HEK293T (cell line): ENCODE data around the gene HSDL2.

Experiments
- ARNT ChIP-seq: fragments of 450-650 bp; IDR thresholded peaks from 2 replicates; pipeline ENCODE4 v1.6.1; 2017; ENCODE audit warnings: mild to moderate bottlenecking
- BHLHE40 ChIP-seq: fragments of 450-650 bp; IDR thresholded peaks from 2 replicates; pipeline ENCODE4 v1.6.1; 2016; ENCODE audit warnings: mild to moderate bottlenecking, moderate library complexity, borderline replicate concordance
- ELF4 ChIP-seq: fragments of 450-650 bp; IDR thresholded peaks from 2 replicates; pipeline ENCODE4 v1.6.1; 2017; ENCODE audit warnings: antibody characterized with exemption
- FOXK2 ChIP-seq: fragments of 450-650 bp; IDR thresholded peaks from 2 replicates; pipeline ENCODE4 v1.6.1; 2016; ENCODE audit warnings: mild to moderate bottlenecking
- FOXM1 ChIP-seq: fragments of 450-650 bp; IDR thresholded peaks from 2 replicates; pipeline ENCODE4 v1.6.1; 2017; ENCODE audit warnings: mild to moderate bottlenecking, borderline replicate concordance
- HDGF ChIP-seq: fragments of 450-650 bp; IDR thresholded peaks from 2 replicates; pipeline ENCODE4 v1.6.1; 2017; ENCODE audit warnings: antibody characterized with exemption, borderline replicate concordance
- L3MBTL2 ChIP-seq: fragments of 450-650 bp; conservative IDR thresholded peaks from 2 replicates; pipeline ENCODE4 v1.6.1; 2016; ENCODE audit warnings: mild to moderate bottlenecking
- SP1 ChIP-seq: fragments of 450-650 bp; IDR thresholded peaks from 2 replicates; pipeline ENCODE4 v1.6.1; 2017
- SUZ12 ChIP-seq: fragments of 450-650 bp; IDR thresholded peaks from 2 replicates; pipeline ENCODE4 v1.6.1; 2016; ENCODE audit warnings: mild to moderate bottlenecking
- TARDBP ChIP-seq: fragments of 450-650 bp; IDR thresholded peaks from 2 replicates; pipeline ENCODE4 v1.6.1; 2016
- ZNF384 ChIP-seq: fragments of 450-650 bp; IDR thresholded peaks from 2 replicates; pipeline ENCODE4 v1.6.1; 2016
- TF ChIP-seq, protein P1 (sequence below): fragments of 450-650 bp; IDR thresholded peaks from 2 replicates; pipeline ENCODE4 v1.6.1; 2016

DNA sequence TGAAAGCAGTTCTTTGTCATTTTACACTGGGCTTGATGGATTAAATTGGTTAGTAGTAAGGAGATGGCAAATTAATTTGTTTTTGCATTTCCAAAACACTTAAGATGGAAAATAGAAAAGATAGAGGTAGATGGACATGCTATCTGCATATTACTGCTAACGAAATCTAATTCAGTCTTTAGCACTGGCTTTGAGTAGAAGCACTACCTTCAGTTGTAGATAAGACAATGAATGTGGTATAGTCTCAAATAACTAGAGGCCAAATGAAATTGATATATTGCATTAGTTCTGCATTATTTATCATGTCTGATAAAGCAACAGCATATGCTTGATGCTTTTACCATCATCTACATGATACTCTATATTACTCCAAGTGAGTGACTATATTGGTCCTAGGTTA lies 140.2 kb downstream of the HSDL2 start:
- no peak for TF ChIP-seq SP1
- TF ChIP-seq, protein P1, sequence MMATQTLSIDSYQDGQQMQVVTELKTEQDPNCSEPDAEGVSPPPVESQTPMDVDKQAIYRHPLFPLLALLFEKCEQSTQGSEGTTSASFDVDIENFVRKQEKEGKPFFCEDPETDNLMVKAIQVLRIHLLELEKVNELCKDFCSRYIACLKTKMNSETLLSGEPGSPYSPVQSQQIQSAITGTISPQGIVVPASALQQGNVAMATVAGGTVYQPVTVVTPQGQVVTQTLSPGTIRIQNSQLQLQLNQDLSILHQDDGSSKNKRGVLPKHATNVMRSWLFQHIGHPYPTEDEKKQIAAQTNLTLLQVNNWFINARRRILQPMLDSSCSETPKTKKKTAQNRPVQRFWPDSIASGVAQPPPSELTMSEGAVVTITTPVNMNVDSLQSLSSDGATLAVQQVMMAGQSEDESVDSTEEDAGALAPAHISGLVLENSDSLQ, result no peak
- no peak for TF ChIP-seq ELF4
- TF ChIP-seq TARDBP, result no peak
- no peak for TF ChIP-seq L3MBTL2
- TF ChIP-seq BHLHE40, result no peak
- no peak for TF ChIP-seq FOXK2
- TF ChIP-seq FOXM1, result no peak
- no peak for TF ChIP-seq ARNT
- TF ChIP-seq SUZ12, result no peak
- no peak for TF ChIP-seq ZNF384
- no peak for TF ChIP-seq HDGF
